Astrocyte of the cerebellum (primary cell): ENCODE measurements around the gene FADS3.

ENCODE experiments used
- DNase-seq: peaks from one replicate; pipeline ENCODE4 v3.0.0-alpha.2; 2011; ENCODE audit warnings: low read depth
- H3K4me3 ChIP-seq: 2 replicates; pipeline ENCODE4 v1.5.1; 2011; ENCODE audit warnings: mild to moderate bottlenecking, low read depth, low read length, moderate library complexity
- in situ Hi-C: cut with HindIII; loops from 2 replicates; pipeline ENCODE4 v1.10.0; 2017; ENCODE audit warnings: low sequenced_read_pairs
- TF ChIP-seq, protein P1 (sequence below): IDR thresholded peaks from 2 replicates; pipeline ENCODE4 v1.5.1; 2012; ENCODE audit warnings: low read length, low read depth, moderate library complexity, mild to moderate bottlenecking; ENCODE audit errors: missing control alignments

The FADS3 gene, protein sequence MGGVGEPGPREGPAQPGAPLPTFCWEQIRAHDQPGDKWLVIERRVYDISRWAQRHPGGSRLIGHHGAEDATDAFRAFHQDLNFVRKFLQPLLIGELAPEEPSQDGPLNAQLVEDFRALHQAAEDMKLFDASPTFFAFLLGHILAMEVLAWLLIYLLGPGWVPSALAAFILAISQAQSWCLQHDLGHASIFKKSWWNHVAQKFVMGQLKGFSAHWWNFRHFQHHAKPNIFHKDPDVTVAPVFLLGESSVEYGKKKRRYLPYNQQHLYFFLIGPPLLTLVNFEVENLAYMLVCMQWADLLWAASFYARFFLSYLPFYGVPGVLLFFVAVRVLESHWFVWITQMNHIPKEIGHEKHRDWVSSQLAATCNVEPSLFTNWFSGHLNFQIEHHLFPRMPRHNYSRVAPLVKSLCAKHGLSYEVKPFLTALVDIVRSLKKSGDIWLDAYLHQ

DNA sequence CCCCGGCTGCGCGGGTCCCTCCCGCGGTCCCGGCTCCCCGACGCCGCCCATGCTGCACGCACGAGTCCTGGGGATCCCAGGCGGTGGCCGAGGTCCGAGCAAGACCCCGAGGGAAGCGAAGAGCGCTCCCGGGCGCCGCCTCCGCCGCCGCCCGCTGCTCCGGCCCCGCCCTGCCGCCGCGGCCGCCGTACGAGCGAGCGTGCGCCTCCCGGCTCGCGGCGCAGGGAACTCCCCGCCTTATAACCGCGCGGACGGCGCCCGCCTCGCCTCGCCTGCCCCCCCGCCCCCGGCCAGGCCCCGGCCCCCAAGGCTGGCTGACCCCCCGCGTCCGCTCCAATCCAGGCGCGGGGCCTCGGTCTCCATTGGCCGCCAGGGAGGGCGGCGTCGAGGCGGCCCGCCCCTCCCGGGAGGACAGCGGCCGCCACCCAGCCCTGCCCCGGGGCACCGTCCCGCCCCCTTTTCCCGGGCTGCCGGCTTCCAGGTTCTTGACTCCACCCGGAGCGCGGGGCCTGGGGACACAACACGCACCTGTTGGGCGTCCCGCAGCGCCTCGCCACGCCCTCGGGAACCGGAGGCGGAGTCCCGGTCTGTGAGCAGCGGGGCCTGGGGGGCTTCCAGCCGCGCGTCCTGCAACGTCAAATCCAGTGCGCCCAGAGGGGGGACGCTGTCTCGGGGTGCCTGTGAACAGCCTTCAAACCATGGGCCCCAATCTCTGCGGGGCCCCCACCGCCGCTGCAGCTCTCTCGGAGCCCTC is at the start of gene FADS3:
Gene FADS3 (minus strand): TSS at position 215 of the 754 bp plus-strand sequence. CDS start 164 bp downstream, at position 51.
- in situ Hi-C loops = no loop called here
- peak within 1 kb of the TSS; percentile 68 for H3K4me3 ChIP-seq
- DNase-seq = no peak
- TF ChIP-seq, protein P1, sequence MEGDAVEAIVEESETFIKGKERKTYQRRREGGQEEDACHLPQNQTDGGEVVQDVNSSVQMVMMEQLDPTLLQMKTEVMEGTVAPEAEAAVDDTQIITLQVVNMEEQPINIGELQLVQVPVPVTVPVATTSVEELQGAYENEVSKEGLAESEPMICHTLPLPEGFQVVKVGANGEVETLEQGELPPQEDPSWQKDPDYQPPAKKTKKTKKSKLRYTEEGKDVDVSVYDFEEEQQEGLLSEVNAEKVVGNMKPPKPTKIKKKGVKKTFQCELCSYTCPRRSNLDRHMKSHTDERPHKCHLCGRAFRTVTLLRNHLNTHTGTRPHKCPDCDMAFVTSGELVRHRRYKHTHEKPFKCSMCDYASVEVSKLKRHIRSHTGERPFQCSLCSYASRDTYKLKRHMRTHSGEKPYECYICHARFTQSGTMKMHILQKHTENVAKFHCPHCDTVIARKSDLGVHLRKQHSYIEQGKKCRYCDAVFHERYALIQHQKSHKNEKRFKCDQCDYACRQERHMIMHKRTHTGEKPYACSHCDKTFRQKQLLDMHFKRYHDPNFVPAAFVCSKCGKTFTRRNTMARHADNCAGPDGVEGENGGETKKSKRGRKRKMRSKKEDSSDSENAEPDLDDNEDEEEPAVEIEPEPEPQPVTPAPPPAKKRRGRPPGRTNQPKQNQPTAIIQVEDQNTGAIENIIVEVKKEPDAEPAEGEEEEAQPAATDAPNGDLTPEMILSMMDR = peak; percentile 7

DNA sequence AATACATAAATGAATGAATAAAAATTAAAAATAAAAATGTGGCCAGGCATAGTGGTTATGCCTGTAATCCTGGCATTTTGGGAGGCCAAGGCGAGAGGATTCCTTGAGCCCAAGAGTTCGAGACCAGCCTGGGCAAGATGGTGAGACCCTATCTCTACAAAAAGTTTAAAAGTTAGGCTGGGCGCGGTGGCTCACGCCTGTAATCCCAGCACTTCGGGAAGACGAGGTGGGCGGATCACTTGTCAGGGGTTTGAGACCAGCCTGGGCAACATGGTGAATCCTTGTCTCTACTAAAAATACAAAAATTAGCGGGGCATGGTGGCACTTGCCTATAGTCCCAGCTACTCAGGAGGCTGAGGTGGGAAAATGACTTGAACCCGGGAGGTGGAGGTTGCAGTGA is 49.1 kb upstream of the FADS3 start:
- TF ChIP-seq, protein P1 = no peak
- in situ Hi-C loops = no loop called here
- no peak for DNase-seq
- H3K4me3 ChIP-seq = no peak overlapping the region

DNA sequence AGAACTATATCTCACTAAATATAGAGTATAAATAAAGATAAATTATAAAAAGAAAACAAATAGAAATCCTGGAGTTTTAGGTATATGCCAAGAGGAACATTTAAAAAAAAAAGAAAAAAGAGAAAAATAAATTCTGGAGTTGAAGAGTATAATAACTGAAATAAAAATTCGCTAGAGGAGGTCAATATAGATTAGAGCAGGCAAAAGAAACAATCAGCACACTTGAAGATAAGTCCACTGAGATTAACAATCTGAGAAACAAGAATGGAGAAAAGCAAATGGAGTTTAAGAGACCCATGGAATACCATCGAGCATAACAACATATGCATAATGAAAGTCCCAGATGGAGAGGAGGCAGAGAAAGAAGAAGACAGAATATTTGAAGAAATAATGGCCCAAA is 44.5 kb upstream of the FADS3 start:
- TF ChIP-seq, protein P1 = no peak
- no peak overlapping the region for H3K4me3 ChIP-seq
- DNase-seq = no peak
- in situ Hi-C loops = no loop called here

DNA sequence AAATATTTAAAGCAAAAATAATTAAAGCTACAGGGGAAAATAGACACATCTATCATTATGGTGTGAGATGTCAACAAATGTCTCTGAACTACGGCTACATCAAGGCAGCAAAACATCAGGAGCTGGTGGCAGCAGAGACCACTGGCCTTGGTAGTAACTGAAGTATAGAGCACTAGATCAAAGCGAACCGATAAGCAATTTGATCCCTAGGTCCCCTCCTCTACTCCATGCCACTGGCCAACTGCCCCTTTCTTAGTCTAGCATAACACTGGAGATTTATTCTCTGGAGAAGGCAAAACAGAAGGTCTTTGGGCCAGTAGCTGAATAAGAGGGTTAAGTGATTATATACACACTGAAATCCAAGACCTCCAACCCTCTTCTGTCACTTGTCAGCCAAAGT is 39.6 kb upstream of the FADS3 start:
- in situ Hi-C loops = no loop called here
- no peak for DNase-seq
- no peak overlapping the region for H3K4me3 ChIP-seq
- TF ChIP-seq, protein P1 = no peak

DNA sequence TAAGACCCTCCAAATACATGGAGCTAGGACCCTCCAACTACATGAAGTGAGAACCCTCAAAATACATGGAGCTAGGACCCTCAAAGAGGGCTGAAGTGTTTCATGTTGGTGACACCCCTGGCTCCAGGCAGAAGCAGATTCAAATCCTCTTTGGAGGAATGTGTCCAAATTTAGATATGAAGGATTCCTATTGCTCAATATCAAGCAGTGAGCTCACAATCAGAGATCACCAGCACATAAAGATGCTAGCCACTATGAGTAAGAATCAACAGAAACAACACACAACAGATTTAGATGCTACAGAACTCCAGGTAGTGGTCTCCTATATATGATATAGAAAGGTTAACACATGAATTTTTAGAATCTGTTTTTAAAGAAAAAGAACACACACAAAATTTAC is 37.3 kb upstream of the FADS3 start:
- DNase-seq = no peak
- TF ChIP-seq, protein P1 = no peak
- H3K4me3 ChIP-seq = no peak overlapping the region
- in situ Hi-C loops = loop anchor here (10.0 kb wide), 1 partner anchor 114 kb away; the partner anchor contains the start of gene FADS1

DNA sequence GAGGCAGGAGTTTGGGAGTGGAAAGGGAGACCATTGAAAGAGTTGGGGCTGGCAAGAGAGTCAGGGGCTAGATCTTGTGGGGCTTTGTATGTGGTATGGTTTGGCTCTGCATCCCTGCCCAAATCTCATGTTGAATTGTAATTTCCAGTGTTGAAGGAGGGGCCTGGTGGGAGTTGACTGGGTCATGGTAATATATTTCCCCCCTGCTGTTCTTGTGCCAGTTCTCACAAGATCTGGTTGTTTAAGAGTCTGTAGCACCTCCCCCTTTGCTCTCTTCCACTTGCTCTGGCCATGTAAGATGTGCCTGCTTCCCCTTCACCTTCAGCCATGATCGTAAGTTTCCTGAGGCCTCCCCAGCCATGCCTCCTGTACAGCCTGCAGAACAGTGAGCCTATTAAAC is 36.2 kb upstream of the FADS3 start:
- DNase-seq = no peak
- TF ChIP-seq, protein P1 = no peak
- no peak overlapping the region for H3K4me3 ChIP-seq
- in situ Hi-C loops = loop anchor here (10.0 kb wide), 1 partner anchor 113 kb away; the partner anchor contains the start of gene FADS1
